Measurements from ENCODE around the gene RNF130.

- TF ChIP-seq CTCF (IDR thresholded peaks at IDR 0.05), result no peak
- no peak for TF ChIP-seq POLR2AphosphoS5 (IDR thresholded peaks at IDR 0.05)
- TF ChIP-seq POLR2A (IDR thresholded peaks at IDR 0.05), result no peak
These were observed 76.8 kb downstream of the RNF130 start for GRCh38 chr5:179994583-179995323.

Measured in prostate gland (tissue), 2 donors.